Muscle of leg (tissue), 11 donors: ENCODE measurements around the gene EDARADD. TPM values are rescaled to one million over a fixed set of nuclear protein-coding genes. Genes with fewer than 3 reads are reported as not detected.
"Not testable (repeated sequence)": the region's sequence is repeated elsewhere in the genome, so short reads cannot be mapped to it uniquely, and the experiment has no call there.

Experiments used
- DNase-seq: peaks from one replicate; pipeline ENCODE4 v3.0.0; 2013
- H3K27ac ChIP-seq: one replicate; pipeline ENCODE4 v1.5.1; 2013; ENCODE audit warnings: mild to moderate bottlenecking, low read length, control low read depth
- H3K27me3 ChIP-seq: one replicate; pipeline ENCODE4 v1.6.1; 2013; ENCODE audit warnings: low read length; ENCODE audit not compliant: control insufficient read depth, insufficient read depth
- H3K36me3 ChIP-seq: one replicate; pipeline ENCODE4 v1.6.1; 2013; ENCODE audit warnings: low read length; ENCODE audit not compliant: control insufficient read depth, insufficient read depth
- H3K4me1 ChIP-seq: one replicate; pipeline ENCODE4 v1.6.1; 2013; ENCODE audit warnings: low read length; ENCODE audit not compliant: control insufficient read depth, insufficient read depth
- H3K4me3 ChIP-seq: one replicate; pipeline ENCODE4 v1.5.1; 2013; ENCODE audit warnings: low read length, control low read depth
- H3K9me3 ChIP-seq: replicated peaks from 2 replicates; pipeline ENCODE4 v1.6.1; 2013; ENCODE audit warnings: low read depth, low read length; ENCODE audit not compliant: control insufficient read depth
- WGBS: methylation state at CpG from one replicate; pipeline ENCODE4 v1.1.5; 2013; ENCODE audit warnings: missing lambda C conversion rate; ENCODE audit not compliant: insufficient coverage; 5-methylcytosine and 5-hydroxymethylcytosine counted together
- polyA plus RNA-seq, 8 donors: library from polyadenylated mRNA; unstranded; fragments of 120-200 nt; gene quantifications; one replicate each; pipeline versions ENCODE4 v1.2.1 to v1.2.3, GENCODE V29; 2013; ENCODE audit warnings: inconsistent platforms in 1 of 8, low replicate concordance in 1 of 8; ENCODE audit not compliant: insufficient read length in 8 of 8, insufficient read depth in 1 of 8
- total RNA-seq: library from RNA; stranded (reverse); fragments of 120-200 nt; gene quantifications from one replicate; pipeline ENCODE4 v1.2.4, GENCODE V29; 2013

The EDARADD gene
- total and polyA plus RNA-seq, 9 donors: 0.18 to 2.2 (median 0.37) TPM

GRCh38 chr1:236480758-236481436, 86.8 kb downstream of the EDARADD start:
- H3K36me3 ChIP-seq: no peaks in the 10 kb centered on the region
- DNase-seq: no peak
- no peak overlapping the region for H3K27ac ChIP-seq
- WGBS: no CpG with 5 or more reads among the region's 5 CpGs
- no peak overlapping the region for H3K4me3 ChIP-seq
- no peaks in the 10 kb centered on the region for H3K9me3 ChIP-seq
- H3K27me3 ChIP-seq: no peaks in the 10 kb centered on the region
- no peaks in the 10 kb centered on the region for H3K4me1 ChIP-seq

- Histone ChIP-seq H3K4me1 (no peaks in the 10 kb centered on the region), H3K27ac (no peak overlapping the region), H3K27me3 (peaks cover 3% of the 10 kb centered on the region), H3K36me3 (no peaks in the 10 kb centered on the region), H3K9me3 (no peaks in the 10 kb centered on the region), H3K4me3 (no peak overlapping the region)
- 70% methylated on average over 8 of the region's 14 CpGs for WGBS
- no peak for DNase-seq
Measured at GRCh38 chr1:236484310-236484971, 90.4 kb downstream of the EDARADD start.

DNA sequence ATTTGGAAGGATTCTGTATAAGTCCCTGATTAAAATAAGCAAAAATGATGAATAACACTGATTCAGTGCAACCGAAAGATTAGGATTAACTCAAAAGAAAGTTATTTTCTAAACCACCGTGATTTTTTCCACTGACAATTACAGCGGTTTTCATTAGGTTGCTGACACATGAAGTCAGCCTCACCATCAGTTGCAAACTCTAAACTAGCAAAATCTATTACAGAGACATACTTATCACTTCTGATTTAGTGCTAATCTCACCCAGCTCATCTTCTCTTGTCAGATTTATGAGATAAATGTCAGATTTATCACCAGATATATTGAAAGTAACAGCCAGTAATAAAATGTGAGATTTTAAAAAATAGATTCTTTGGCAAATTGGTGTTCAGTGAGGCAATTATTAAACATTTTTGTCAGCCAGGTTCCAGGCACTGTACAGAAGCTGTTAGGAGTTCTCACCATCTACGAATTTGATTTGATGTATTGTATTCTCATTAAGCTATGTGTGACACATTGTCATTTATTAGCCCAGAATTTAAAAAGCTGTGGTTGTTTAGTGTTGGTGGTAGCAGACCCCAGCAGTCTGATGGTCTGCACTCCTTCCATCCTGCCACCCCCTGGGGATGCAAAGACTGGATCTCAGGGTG, 92.4 kb downstream of the EDARADD start:
- 62% methylated on average over 3 of the region's 4 CpGs for WGBS
- H3K36me3 ChIP-seq: no peaks in the 10 kb centered on the region
- no peaks in the 10 kb centered on the region for H3K9me3 ChIP-seq
- no peaks in the 10 kb centered on the region for H3K4me1 ChIP-seq
- no peak overlapping the region for H3K4me3 ChIP-seq
- H3K27me3 ChIP-seq: peaks cover 3% of the 10 kb centered on the region
- no peak for DNase-seq
- no peak overlapping the region for H3K27ac ChIP-seq

DNA sequence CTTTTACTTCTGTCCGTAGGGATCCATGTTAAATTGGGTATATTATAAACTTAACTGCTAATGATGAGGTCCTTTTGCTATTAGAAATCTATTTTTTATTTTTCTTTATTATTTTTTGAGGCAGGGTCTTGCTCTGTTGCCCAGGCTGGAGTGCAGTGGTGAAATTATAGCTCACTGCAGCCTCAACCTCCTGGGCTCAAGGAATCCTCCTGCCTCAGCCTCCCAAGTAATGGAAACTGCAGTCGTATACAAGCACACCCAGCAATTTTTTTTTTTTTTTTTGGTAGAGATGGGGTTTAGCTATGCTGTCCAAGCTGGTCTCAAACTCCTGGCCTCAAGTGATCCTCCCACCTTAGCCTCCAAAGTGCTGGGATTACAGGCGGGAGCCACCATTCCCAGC, 95.1 kb downstream of the EDARADD start:
- no CpG with 5 or more reads among the region's 3 CpGs for WGBS
- H3K9me3 ChIP-seq: not testable (repeated sequence)

GRCh38 chr1:236489710-236490377, 95.8 kb downstream of the EDARADD start:
- H3K9me3 ChIP-seq: no peaks in the 10 kb centered on the region
- no peaks in the 10 kb centered on the region for H3K36me3 ChIP-seq
- peak; percentile 57 for DNase-seq
- H3K27me3 ChIP-seq: peaks cover 3% of the 10 kb centered on the region
- H3K4me1 ChIP-seq: no peaks in the 10 kb centered on the region
- no peak overlapping the region for H3K27ac ChIP-seq
- no peak overlapping the region for H3K4me3 ChIP-seq
- WGBS: 19% methylated on average over 7 of the region's 11 CpGs

More for the DNA sequence above, 95.1 kb downstream of the EDARADD start:
- not testable (repeated sequence) for H3K4me1 ChIP-seq, H3K4me3 ChIP-seq, H3K36me3 ChIP-seq, DNase-seq, H3K27me3 ChIP-seq, H3K27ac ChIP-seq

DNA sequence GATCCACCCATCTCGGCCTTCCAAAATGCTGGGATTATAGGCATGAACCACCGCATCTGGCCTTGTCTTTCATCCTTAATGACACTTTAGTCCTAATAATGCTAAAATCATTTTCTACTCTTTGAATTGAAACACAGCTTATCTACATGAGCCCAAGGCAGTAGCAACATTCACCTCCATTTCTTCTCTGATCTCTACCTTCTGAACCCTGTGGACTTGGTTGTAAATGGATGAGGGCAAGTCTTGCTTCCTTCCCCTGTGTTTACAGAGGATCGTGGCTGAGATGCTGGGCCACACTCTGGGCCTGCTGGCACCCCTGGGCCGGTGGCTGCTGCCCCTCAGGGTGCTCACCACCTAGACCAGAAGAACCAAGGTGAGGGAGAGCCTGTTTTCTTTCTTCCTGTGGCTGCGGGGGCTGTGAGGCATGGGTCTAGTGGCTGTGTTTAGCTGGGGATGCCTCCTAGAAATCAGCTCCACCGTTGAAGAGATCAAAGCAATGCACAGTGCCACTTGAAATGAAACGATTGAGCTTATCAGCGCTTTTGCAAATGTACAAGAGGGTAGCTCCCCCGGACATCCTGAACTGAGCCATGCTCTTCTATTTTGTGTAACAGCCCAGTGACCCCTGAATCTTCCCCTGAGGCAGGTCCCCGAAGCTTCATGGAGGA, 97.5 kb downstream of the EDARADD start:
- Histone ChIP-seq H3K4me3 (no peak overlapping the region), H3K27ac (no peak overlapping the region), H3K9me3 (no peaks in the 10 kb centered on the region), H3K4me1 (no peaks in the 10 kb centered on the region), H3K36me3 (no peaks in the 10 kb centered on the region), H3K27me3 (peaks cover 6% of the 10 kb centered on the region)
- 82% methylated on average over 5 of the region's 10 CpGs for WGBS
- no peak for DNase-seq

GRCh38 chr1:236492378-236492777, 98.3 kb downstream of the EDARADD start:
- WGBS: 83% methylated on average over 1 of the region's 2 CpGs
- no peak overlapping the region for H3K4me3 ChIP-seq
- no peaks in the 10 kb centered on the region for H3K36me3 ChIP-seq
- H3K27ac ChIP-seq: no peak overlapping the region
- DNase-seq: no peak
- no peaks in the 10 kb centered on the region for H3K4me1 ChIP-seq
- H3K27me3 ChIP-seq: peaks cover 3% of the 10 kb centered on the region
- no peaks in the 10 kb centered on the region for H3K9me3 ChIP-seq

GRCh38 chr1:236494082-236494481, 100.0 kb downstream of the EDARADD start:
- Histone ChIP-seq H3K9me3 (no peaks in the 10 kb centered on the region), H3K4me3 (no peak overlapping the region), H3K4me1 (no peaks in the 10 kb centered on the region), H3K36me3 (no peaks in the 10 kb centered on the region), H3K27ac (no peak overlapping the region), H3K27me3 (peaks cover 3% of the 10 kb centered on the region)
- DNase-seq: no peak
- WGBS: 80% methylated on average over 10 of the region's 11 CpGs

DNA sequence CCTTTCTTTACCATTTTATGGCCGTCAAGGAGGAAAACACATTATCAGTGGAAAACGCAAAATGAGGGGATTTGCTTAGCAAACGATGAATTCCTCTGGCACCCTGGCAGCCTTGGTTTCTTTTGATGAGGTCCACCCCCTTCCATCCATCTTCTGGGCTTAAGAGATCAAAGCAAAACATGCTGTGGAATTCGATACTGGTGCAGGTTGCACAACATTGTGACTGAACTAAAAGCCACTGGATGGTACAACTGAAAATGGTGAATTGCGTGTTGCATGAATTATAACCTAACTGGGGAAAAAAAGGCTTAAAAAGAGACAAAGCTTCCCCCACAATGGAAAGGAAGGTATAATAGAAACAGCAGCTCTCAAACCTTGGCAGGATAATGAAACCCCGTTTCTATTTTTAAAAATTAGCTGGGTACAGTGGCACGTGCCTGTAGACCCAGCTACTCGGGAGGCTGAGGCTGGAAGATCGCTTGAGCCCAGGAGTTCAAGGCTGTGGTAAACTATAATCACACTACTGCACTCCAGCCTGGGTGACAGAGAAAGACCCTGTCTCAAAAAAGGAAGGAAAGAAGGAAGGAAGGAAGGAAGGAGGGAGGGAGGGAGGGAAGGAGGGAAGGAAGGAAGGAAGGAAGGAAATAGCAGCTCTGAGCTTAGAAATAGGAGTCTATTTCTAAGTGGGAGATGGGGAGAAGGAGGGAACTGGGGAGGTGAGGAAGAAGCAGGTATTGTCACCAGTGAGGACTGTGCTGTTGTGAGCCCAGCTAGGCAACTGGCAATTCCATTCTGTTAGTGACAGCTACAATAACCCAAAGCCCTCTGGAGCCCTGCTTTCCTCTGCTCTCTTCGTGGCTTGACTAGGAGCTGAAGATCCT, 100.7 kb downstream of the EDARADD start:
- Histone ChIP-seq H3K27ac (no peak overlapping the region), H3K9me3 (no peaks in the 10 kb centered on the region), H3K4me3 (no peak overlapping the region), H3K36me3 (no peaks in the 10 kb centered on the region), H3K27me3 (peaks cover 3% of the 10 kb centered on the region), H3K4me1 (no peaks in the 10 kb centered on the region)
- DNase-seq: no peak
- 38% methylated on average over 3 of the region's 10 CpGs for WGBS
